IPS-NIHi7 (cell line): ENCODE measurements around the gene P4HA1.

Source experiments
- DNase-seq: peaks from one replicate; pipeline ENCODE4 v3.0.0; 2012; ENCODE audit warnings: mixed read lengths; ENCODE audit errors: extremely low spot score

P4HA1 gene

GRCh38 chr10:73094986-73095480 is 1.6 kb downstream of the P4HA1 start:
- no peak for DNase-seq

DNA sequence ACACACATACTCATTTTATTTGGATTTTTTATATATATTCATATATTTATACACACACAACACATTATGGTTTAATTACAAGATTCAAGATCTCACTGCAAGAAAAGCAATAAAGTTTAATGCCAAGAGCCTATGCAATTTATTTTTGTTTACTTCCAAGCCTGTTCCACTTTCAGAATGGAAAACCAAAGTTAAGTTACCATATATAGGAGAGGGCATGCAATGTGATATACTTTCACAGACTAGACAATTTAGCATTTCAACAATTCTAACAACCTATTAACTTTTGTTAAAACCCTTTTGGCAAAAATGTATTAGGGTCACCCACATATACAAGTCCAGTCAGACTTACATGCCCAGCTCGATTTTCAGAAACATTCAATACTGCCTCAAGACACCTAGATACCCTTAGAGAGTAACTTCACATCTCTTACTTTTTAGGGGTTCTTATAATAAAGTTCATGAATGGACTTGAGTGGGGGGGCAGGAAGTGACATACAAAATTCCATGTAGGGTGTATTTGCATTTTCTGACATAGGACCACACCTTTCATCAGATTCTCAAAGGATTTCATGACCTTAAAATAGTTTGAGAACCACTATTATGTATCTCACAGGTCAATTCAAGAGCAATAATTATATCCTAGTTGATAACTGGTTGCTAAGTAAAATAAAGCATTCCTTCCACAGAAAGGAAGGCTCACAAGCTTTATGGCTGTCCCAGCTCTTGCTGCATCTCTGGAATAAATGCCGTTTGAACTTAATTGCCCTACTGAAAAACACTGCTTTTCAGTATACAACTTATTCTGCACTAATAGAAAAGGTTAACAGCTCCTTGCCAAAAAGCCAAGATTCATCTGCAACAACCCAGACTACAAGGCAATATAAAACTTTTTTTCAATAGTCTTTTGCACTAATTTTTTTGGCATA is 2.5 kb downstream of the P4HA1 start:
- DNase-seq, result no peak

DNA sequence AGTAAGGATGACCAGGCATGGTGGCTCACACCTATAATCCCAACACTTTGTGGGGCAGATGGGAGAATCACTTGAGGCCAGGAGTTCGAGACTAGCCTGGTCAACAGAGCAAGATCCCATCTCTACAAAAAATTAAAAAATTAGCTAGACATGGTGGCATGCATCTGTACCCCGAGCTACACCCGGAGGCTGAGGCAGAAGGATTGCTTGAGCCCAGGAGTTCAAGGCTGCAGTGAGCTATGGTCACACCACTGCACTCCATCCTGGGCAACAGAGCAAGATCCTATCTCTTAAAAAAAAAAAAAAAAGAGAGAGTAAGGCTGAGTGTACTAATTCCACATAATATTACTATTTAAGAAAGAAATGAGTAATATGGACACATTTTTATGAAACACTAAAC is 3.8 kb downstream of the P4HA1 start:
- DNase-seq, result no peak

DNA sequence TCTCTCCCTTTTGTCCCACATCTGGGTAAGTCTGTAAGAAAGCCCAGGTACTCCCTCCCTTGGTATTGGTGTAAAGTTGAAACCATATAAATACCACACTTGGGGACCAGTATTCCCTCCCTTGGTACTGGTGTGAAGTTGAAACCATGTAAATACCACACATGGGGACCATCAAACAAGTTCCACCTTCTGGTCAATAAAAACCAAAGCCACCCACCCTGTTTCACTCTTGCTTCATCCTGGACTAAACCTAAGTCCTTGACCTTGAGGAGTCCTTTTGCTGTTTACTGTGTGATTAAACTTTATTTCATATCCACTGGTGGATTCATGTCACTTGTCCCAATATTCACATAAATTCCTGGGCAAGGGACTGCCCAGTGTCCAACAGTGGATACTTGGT is 8.4 kb downstream of the P4HA1 start:
- no peak for DNase-seq

DNA sequence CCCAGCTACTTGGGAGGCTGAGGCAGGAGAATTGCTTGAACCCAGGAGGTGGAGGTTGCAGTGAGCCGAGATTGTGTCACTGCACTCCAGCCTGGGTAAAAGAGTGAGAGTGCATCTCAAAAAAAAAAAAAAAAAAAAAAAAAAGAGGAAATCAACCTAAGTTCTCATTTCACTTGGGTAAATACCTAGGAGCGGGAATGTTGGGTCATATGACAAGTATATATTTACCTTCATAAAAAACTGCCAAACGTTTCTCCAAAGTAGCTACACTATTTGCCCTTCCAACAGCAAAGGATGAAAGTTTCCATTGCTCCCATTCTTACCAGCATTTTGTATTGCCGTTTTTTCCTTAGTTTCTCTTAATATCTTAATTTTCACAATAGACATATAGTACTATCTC is 9.8 kb downstream of the P4HA1 start:
- no peak for DNase-seq

DNA sequence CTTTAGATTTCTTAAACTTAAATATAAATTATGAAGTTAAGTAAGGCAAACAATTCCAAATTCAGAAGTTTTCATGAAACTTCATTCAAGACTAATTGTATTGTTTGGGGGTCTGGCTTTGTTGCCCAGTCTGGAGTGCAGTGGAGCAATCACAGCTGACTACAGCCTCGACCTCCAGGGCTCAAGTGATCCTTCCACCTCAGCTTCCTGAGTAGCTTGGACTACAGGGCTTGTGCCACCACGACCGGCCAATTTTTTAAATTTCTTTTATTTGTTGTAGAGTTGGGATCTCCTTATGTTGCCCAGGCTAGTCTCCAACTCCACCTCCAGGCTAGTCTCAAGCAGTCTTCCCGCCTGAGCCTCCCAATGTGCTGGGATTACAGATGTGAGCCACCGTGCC is 12.5 kb downstream of the P4HA1 start:
- DNase-seq, result no peak

DNA sequence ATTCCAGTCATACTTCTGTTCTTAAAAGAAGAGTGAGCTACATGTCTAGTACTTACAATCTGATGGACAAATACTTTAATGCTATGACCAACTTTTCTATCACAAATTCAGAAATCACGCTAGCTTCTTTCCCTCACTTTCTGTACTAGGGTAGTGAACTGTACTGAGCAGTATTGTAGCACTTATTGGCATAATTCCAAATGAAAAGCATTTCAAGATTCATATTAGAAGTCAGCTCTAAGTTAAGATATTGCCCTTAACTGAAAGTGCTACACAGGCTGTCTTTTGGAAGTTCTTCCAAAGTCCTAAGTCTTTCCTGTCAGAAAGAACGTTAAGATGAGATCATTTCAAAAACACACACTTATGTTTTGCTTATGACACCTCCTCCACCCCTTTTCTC is 13.4 kb downstream of the P4HA1 start:
- no peak for DNase-seq

- DNase-seq, result no peak
Measured at GRCh38 chr10:73079779-73080541, 16.7 kb downstream of the P4HA1 start.

- DNase-seq, result no peak
Measured at GRCh38 chr10:73076360-73077183, 20.1 kb downstream of the P4HA1 start.

DNA sequence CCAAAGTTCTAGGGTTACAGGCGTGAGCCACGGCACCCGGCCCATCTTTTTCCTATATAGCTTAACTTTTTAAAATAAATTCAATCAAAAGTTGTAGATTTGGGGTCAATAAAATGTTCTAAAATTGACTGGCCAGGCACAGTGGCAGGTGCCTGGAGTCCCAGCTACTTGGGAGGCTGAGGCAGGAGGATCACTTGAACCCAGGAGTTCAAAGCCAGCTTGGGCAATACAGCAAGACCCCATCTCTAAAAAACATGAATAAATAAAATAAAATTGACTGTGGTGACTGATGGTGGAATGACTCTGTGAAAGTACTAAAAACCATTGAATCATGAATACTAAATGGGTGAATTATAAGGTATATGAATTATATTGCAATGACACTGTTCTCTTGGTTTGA is 20.8 kb downstream of the P4HA1 start:
- no peak for DNase-seq

GRCh38 chr10:73073627-73074026 is 23.0 kb downstream of the P4HA1 start:
- no peak for DNase-seq

DNA sequence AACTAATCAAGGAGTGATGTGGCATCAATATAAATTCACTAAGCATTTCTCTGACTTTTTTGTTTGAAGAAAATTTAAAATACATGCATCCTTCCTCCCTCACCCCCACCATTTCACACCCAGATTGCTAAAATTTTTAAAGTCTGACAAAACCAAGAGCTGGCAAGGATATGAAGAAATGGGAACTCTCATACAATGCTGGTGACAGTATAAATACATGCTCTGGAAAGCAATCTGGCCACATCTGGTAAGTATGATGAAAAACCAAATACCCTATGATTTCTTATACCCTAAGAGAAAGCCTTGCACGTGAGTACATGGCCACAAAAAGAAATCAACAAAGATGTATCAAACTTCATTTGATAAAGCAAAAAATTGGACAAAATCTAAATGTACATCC is 31.2 kb downstream of the P4HA1 start:
- DNase-seq, result no peak

- DNase-seq, result no peak
Measured at GRCh38 chr10:73061743-73062142, 34.9 kb downstream of the P4HA1 start.

GRCh38 chr10:73060738-73061635 is 35.7 kb downstream of the P4HA1 start:
- DNase-seq, result peak; percentile 51

DNA sequence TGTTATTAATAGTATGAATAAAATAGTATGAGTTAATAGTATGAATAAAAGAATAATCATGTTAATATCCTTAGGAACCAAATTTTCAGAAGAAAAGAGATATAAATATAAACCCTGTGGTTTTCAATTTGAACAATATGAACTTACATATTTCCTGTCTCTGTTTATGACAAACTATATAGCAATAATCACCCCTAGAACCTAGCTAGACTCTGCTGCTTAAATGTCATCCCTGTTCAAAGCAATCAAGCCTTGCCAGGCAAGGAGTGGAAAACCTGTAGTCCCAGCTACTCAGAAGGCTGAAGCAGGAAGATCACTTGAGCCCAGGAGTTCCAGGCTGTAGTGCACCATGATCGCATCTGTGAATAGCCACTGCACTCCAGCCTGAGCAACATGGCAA is 36.5 kb downstream of the P4HA1 start:
- no peak for DNase-seq

DNA sequence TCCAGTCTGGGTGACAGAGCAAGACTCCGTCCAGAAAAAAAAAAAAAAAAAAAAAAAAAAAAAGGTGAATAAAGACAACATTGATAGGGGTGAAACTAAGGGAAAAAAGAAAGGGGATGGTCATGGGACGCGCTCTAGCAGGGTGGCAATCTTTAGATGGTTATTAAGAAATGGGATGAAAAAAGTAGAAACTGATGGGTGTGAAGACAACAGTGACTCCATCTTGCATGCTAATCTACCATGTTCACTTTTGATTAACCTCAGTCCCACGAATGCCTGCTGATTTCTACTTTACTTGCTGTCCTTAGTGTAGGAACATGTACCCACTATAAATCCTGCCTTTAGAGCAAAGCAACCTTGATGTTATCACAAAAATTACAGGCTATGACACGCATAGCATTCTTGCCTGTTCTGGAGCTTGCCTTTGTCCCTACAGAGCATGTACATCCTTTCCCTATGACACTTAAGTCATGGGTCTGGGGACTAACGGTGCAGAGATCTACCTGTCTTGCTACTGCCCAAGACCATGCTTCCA is 38.5 kb downstream of the P4HA1 start:
- DNase-seq, result no peak

DNA sequence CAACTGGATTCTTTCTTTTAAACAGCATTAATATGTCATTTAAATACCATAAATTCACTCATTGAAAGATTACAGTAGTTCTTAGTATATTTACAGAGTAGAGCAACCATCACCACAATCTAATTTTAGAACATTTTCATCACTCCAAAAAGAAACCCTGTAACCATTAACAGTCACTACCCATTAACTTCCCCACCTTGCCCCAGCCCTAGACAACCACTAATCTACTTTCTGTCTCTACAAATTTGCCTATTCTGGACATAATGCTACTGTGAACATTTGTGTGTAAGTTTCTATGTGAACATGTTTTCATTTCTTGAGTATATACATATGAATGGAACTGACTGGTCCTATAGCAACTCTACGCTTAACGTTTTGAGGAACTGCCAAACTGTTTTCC is 42.4 kb downstream of the P4HA1 start:
- DNase-seq, result no peak

GRCh38 chr10:73053275-73053674 is 43.4 kb downstream of the P4HA1 start:
- DNase-seq, result no peak

- no peak for DNase-seq
Measured at GRCh38 chr10:73044378-73045285, 52.0 kb downstream of the P4HA1 start.
